CD14-positive monocyte (primary cell): ENCODE measurements around the gene TOM1L1. TPM values are rescaled to one million over a fixed set of nuclear protein-coding genes. Genes with fewer than 3 reads are reported as not detected.

Experiments used
- DNase-seq, 3 donors: peaks; one replicate each; pipeline ENCODE4 v3.0.0-alpha.2; 2011 to 2022
- H2AFZ ChIP-seq: 2 replicates; pipeline ENCODE4 v1.6.0; 2012; ENCODE audit warnings: mild to moderate bottlenecking, low read depth, low read length, inconsistent platforms; ENCODE audit not compliant: insufficient read depth, poor library complexity, severe bottlenecking
- H3K27ac ChIP-seq, 2 donors: 1 replicate in 1 of 2; 2 replicates in 1 of 2; pipeline ENCODE4 v1.5.1; 2012 to 2013; ENCODE audit warnings: low read length in 2 of 2, control low read depth in 1 of 2, inconsistent platforms in 1 of 2, low read depth in 1 of 2, mild to moderate bottlenecking in 1 of 2
- H3K27me3 ChIP-seq, 2 donors: one replicate each; pipeline versions ENCODE4 v1.6.0 to v1.6.1; 2011 to 2013; ENCODE audit warnings: low read length in 2 of 2; ENCODE audit not compliant: control insufficient read depth in 2 of 2, insufficient read depth in 2 of 2
- H3K36me3 ChIP-seq, 2 donors: replicated peaks in 1 of 2; 1 replicate in 1 of 2; 2 replicates in 1 of 2; pipeline versions ENCODE4 v1.5.1 to v1.6.1; 2012 to 2013; ENCODE audit warnings: low read length in 2 of 2, control low read depth in 1 of 2, inconsistent platforms in 1 of 2, mild to moderate bottlenecking in 1 of 2; ENCODE audit not compliant: insufficient read depth in 2 of 2, control insufficient read depth in 1 of 2
- H3K4me1 ChIP-seq, 2 donors: 1 replicate in 1 of 2; 2 replicates in 1 of 2; pipeline versions ENCODE4 v1.5.1 to v1.6.1; 2012 to 2013; ENCODE audit warnings: low read length in 2 of 2, control low read depth in 1 of 2, inconsistent platforms in 1 of 2, mild to moderate bottlenecking in 1 of 2, moderate library complexity in 1 of 2; ENCODE audit not compliant: insufficient read depth in 2 of 2, control insufficient read depth in 1 of 2
- H3K4me2 ChIP-seq: replicated peaks from 2 replicates; pipeline ENCODE3; 2012; ENCODE audit warnings: low read length, moderate library complexity, mild to moderate bottlenecking; ENCODE audit not compliant: poor library complexity, severe bottlenecking; ENCODE audit errors: extremely low read depth
- H3K4me3 ChIP-seq, 3 experiments: fragments of 200-600 bp in 1 of 3; sonication (generic) in 1 of 3; replicated peaks in 1 of 3; 1 replicate in 2 of 3; 2 replicates in 1 of 3; pipeline ENCODE4 v1.5.1; 2011 to 2013; ENCODE audit warnings: low read length in 3 of 3, mild to moderate bottlenecking in 3 of 3, control low read depth in 2 of 3, low read depth in 2 of 3, inconsistent platforms in 1 of 3, moderate library complexity in 1 of 3
- H3K79me2 ChIP-seq: 2 replicates; pipeline ENCODE4 v1.6.0; 2012; ENCODE audit warnings: mild to moderate bottlenecking, control low read depth, inconsistent platforms, low read length, moderate library complexity; ENCODE audit not compliant: insufficient read depth
- H3K9ac ChIP-seq: 2 replicates; pipeline ENCODE4 v1.6.0; 2017; ENCODE audit warnings: low read length, mild to moderate bottlenecking; ENCODE audit not compliant: insufficient read depth, poor library complexity, severe bottlenecking
- H3K9me3 ChIP-seq, 2 donors: replicated peaks in 1 of 2; 1 replicate in 1 of 2; 2 replicates in 1 of 2; pipeline versions ENCODE4 v1.5.1 to v1.6.1; 2012 to 2013; ENCODE audit warnings: low read length in 2 of 2, control low read depth in 1 of 2; ENCODE audit not compliant: control insufficient read depth in 1 of 2, insufficient read depth in 1 of 2
- H4K20me1 ChIP-seq: 2 replicates; pipeline ENCODE4 v1.6.0; 2012; ENCODE audit warnings: mild to moderate bottlenecking, low read length, control low read depth, moderate library complexity; ENCODE audit not compliant: insufficient read depth
- H3K27ac Mint-ChIP-seq, 7 donors: one replicate each; pipeline ENCODE4 v1.8.0; 2020; ENCODE audit warnings: mild to moderate bottlenecking in 7 of 7, mixed read lengths in 7 of 7, moderate library complexity in 6 of 7, inconsistent platforms in 2 of 7
- H3K27me3 Mint-ChIP-seq, 3 donors: one replicate each; pipeline ENCODE4 v1.8.0; 2021 to 2022; ENCODE audit warnings: low read depth in 3 of 3, mild to moderate bottlenecking in 3 of 3, mixed read lengths in 3 of 3, moderate library complexity in 3 of 3, inconsistent platforms in 1 of 3
- H3K36me3 Mint-ChIP-seq, 2 donors: one replicate each; pipeline ENCODE4 v1.8.0; 2020; ENCODE audit warnings: mixed read lengths in 2 of 2, inconsistent platforms in 1 of 2, mild to moderate bottlenecking in 1 of 2
- H3K4me1 Mint-ChIP-seq: one replicate; pipeline ENCODE4 v1.8.0; 2020; ENCODE audit warnings: mild to moderate bottlenecking, mixed read lengths
- H3K4me3 Mint-ChIP-seq, 2 donors: one replicate each; pipeline ENCODE4 v1.8.0; 2020; ENCODE audit warnings: mild to moderate bottlenecking in 2 of 2, mixed read lengths in 2 of 2, moderate library complexity in 1 of 2
- H3K9me3 Mint-ChIP-seq, 7 donors: one replicate each; pipeline ENCODE4 v1.8.0; 2020 to 2022; ENCODE audit warnings: mixed read lengths in 7 of 7, mild to moderate bottlenecking in 6 of 7, moderate library complexity in 6 of 7, inconsistent platforms in 2 of 7
- WGBS: methylation state at CpG from one replicate; pipeline ENCODE4 v1.1.5; 2013; ENCODE audit warnings: missing lambda C conversion rate; ENCODE audit not compliant: insufficient coverage; 5-methylcytosine and 5-hydroxymethylcytosine counted together
- intact Hi-C, 2 donors: fragments of 100-400 bp; cut with micrococcal nuclease; formaldehyde crosslinking; loops; one replicate each; pipeline versions ENCODE4 v1.15.0 to v1.15.1; 2023
- polyA plus RNA-seq, 3 donors: library from polyadenylated mRNA; depleted of rRNA in 1 of 3; unstranded in 2 of 3; stranded (reverse) in 1 of 3; fragments of 300-500 nt in 2 of 3; fragments of >200 nt in 1 of 3; fragmentation: Illumina TruSeq in 2 of 3; gene quantifications; 1 replicate in 2 of 3; 2 replicates in 1 of 3; pipeline ENCODE4 v1.2.3, GENCODE V29; 2012 to 2021
- TF ChIP-seq, protein P1 (sequence below): fragments of 200-600 bp; IDR thresholded peaks from one replicate; pipeline ENCODE4 v1.8.0; 2022; ENCODE audit warnings: antibody characterized with exemption, mild to moderate bottlenecking

Gene TOM1L1
- polyA plus RNA-seq, 3 donors, result 0.32 TPM; not detected in 2

DNA sequence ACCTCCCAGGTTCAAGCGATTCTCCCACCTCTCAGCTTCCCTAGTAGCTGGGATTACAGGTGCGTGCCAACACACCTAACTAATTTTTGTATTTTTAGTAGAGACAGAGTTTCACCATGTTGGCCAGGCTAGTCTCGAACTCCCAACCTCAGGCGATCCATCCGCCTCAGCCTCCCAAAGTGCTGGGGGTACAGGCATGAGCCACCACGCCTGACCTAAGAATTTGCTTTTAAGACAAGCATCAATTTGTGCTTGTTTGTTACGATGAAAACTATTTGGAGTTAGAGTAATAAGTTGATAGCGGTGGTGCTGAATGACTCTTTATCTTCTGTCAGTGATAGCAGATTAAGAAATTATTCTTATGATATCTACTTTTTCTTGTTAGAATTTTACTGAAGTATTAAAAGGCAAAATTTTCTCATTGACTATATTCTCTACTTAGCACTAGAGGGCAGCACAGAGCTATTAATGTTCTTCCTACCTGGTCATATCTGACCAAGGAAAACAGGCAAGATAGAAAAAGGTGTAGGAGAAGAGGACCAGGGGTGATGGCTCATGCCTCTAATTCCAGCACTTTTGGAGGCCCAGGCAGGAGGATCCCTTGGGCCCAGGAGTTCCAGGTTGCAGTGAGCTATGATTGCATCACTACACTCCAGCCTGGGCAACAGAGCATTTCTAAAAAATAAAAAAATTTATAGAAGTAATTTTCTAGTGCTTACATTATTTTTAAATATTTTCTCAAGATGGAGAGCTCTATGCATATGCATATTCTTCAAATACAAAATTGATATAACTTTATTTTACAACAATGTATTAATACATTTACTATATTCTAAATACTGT is 92.4 kb downstream of the TOM1L1 start:
- H3K9me3 ChIP-seq, result no peaks in the 10 kb centered on the region
- peak; percentile 15 to 45 (median 35) for DNase-seq
- H3K4me3 ChIP-seq, result no peak overlapping the region
- H3K4me2 ChIP-seq, result no peak overlapping the region
- intact Hi-C loops, result loop anchor here (2.0 to 5.0 kb wide), 3 partner anchors 302 to 354 kb away; no protein-coding TSS in a partner anchor
- Mint-ChIP-seq H3K27ac (peak overlapping the region in 1 of 7 donors; percentile 12), H3K27me3 (no peaks in the 10 kb centered on the region), H3K36me3 (peaks cover 0 to 3% of the 10 kb centered on the region in 2 donors), H3K9me3 (no peaks in the 10 kb centered on the region), H3K4me3 (no peak overlapping the region), H3K4me1 (no peaks in the 10 kb centered on the region)
- H3K27ac ChIP-seq, result no peak overlapping the region
- H2AFZ ChIP-seq, result no peak overlapping the region
- no peaks in the 10 kb centered on the region for H3K27me3 ChIP-seq
- H3K4me1 ChIP-seq, result no peaks in the 10 kb centered on the region
- no peak overlapping the region for H3K9ac ChIP-seq
- H4K20me1 ChIP-seq, result no peaks in the 10 kb centered on the region
- no peaks in the 10 kb centered on the region for H3K79me2 ChIP-seq
- WGBS, result no CpG with 5 or more reads among the region's 8 CpGs
- TF ChIP-seq, protein P1, sequence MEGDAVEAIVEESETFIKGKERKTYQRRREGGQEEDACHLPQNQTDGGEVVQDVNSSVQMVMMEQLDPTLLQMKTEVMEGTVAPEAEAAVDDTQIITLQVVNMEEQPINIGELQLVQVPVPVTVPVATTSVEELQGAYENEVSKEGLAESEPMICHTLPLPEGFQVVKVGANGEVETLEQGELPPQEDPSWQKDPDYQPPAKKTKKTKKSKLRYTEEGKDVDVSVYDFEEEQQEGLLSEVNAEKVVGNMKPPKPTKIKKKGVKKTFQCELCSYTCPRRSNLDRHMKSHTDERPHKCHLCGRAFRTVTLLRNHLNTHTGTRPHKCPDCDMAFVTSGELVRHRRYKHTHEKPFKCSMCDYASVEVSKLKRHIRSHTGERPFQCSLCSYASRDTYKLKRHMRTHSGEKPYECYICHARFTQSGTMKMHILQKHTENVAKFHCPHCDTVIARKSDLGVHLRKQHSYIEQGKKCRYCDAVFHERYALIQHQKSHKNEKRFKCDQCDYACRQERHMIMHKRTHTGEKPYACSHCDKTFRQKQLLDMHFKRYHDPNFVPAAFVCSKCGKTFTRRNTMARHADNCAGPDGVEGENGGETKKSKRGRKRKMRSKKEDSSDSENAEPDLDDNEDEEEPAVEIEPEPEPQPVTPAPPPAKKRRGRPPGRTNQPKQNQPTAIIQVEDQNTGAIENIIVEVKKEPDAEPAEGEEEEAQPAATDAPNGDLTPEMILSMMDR, result peak; percentile 85
- no peaks in the 10 kb centered on the region for H3K36me3 ChIP-seq

DNA sequence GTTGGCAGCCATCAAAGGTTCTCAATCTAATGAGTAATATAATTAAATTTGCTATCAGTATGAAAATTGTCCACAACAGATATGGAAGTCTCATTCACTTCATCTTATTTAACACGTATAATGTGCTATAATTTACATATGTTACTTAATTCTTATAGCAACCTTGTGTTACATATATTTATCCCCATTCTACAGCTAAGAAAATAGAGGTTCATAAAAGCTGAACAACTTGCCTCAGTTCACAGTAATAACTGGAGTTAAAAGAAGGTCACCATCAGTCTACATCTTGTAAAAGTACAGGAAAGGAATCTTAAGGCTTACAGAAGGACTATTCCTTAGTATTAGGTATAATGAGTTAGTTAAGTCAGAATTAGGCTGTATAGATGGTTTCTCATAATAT is 95.8 kb downstream of the TOM1L1 start:
- H2AFZ ChIP-seq, result no peak overlapping the region

More for the DNA sequence above, 95.8 kb downstream of the TOM1L1 start:
- TF ChIP-seq, protein P1, result no peak
- DNase-seq, result no peak
- Histone ChIP-seq H3K27me3 (no peaks in the 10 kb centered on the region), H3K4me2 (no peak overlapping the region), H3K4me3 (no peak overlapping the region), H3K4me1 (no peaks in the 10 kb centered on the region), H3K27ac (no peak overlapping the region), H3K36me3 (no peaks in the 10 kb centered on the region), H4K20me1 (no peaks in the 10 kb centered on the region), H3K9me3 (no peaks in the 10 kb centered on the region), H3K79me2 (no peaks in the 10 kb centered on the region), H3K9ac (no peak overlapping the region)
- Mint-ChIP-seq H3K36me3 (peaks cover 0 to 3% of the 10 kb centered on the region in 2 donors), H3K9me3 (no peaks in the 10 kb centered on the region), H3K4me3 (no peak overlapping the region), H3K27ac (no peak overlapping the region), H3K4me1 (no peaks in the 10 kb centered on the region), H3K27me3 (no peaks in the 10 kb centered on the region)
- intact Hi-C loops, result no loop called here
- no CpG with 5 or more reads among the region's 1 CpG for WGBS
